Measurements from ENCODE around the gene ULK1.

The ULK1 gene

DNA sequence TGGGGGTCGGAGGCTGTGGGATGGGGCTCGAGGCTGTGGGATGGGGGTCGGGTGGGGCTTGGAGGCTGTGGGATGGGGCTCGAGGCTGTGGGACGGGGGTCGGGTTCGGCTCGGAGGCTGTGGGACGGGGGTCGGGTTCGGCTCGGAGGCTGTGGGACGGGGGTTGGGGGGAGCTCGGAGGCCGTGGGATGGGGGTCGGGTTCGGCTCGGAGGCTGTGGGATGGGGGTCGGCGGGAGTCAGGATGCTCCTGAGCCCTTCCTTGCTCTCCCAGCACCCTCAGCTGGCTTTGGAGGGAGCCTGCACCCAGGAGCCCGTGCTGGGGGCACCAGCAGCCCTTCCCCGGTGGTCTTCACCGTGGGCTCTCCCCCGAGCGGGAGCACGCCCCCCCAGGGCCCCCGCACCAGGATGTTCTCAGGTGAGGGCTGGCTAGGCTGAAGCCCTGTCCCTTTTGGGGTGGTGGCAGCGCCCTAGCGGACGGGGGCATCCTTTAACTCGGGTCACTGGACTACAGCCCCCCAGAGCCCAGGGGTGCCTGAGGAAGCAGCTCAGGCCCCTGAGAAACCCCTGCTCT lies 22.8 kb downstream of the ULK1 start:
- H3K27ac ChIP-seq (ENCODE audit: low read depth, low read length, poor library complexity, severe bottlenecking), result no peak overlapping the region
- H3K4me3 ChIP-seq (ENCODE audit: low read depth, low read length, poor library complexity, severe bottlenecking), result no peak overlapping the region
- TF ChIP-seq, protein P1, sequence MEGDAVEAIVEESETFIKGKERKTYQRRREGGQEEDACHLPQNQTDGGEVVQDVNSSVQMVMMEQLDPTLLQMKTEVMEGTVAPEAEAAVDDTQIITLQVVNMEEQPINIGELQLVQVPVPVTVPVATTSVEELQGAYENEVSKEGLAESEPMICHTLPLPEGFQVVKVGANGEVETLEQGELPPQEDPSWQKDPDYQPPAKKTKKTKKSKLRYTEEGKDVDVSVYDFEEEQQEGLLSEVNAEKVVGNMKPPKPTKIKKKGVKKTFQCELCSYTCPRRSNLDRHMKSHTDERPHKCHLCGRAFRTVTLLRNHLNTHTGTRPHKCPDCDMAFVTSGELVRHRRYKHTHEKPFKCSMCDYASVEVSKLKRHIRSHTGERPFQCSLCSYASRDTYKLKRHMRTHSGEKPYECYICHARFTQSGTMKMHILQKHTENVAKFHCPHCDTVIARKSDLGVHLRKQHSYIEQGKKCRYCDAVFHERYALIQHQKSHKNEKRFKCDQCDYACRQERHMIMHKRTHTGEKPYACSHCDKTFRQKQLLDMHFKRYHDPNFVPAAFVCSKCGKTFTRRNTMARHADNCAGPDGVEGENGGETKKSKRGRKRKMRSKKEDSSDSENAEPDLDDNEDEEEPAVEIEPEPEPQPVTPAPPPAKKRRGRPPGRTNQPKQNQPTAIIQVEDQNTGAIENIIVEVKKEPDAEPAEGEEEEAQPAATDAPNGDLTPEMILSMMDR (IDR thresholded peaks at IDR 0.05; ENCODE audit: low read length), result no peak
- no peak for TF ChIP-seq EZH2 (IDR thresholded peaks at IDR 0.05; ENCODE audit: borderline replicate concordance, low read length)
- no peaks in the 10 kb centered on the region for H3K27me3 ChIP-seq (ENCODE audit: insufficient read depth, low read length)
- H3K4me2 ChIP-seq (ENCODE audit: low read length), result no peak overlapping the region
- H3F3A ChIP-seq (ENCODE audit: insufficient read depth, low read length), result no peaks in the 10 kb centered on the region
- H3K9me3 ChIP-seq (ENCODE audit: low read length), result no peaks in the 10 kb centered on the region
- H3K9me2 ChIP-seq (ENCODE audit: low read depth, low read length), result no peaks in the 10 kb centered on the region
- no peak overlapping the region for H2AFZ ChIP-seq (ENCODE audit: low read length)
- no peaks in the 10 kb centered on the region for H3K79me2 ChIP-seq (ENCODE audit: insufficient read depth, low read length)
- no peaks in the 10 kb centered on the region for H4K20me1 ChIP-seq (ENCODE audit: insufficient read depth, low read length)
- H3K9ac ChIP-seq (ENCODE audit: low read length), result no peak overlapping the region
- no peaks in the 10 kb centered on the region for H3K36me3 ChIP-seq (ENCODE audit: insufficient read depth, low read length)
- no peaks in the 10 kb centered on the region for H3K4me1 ChIP-seq (ENCODE audit: insufficient read depth, low read length, severe bottlenecking)

DNA sequence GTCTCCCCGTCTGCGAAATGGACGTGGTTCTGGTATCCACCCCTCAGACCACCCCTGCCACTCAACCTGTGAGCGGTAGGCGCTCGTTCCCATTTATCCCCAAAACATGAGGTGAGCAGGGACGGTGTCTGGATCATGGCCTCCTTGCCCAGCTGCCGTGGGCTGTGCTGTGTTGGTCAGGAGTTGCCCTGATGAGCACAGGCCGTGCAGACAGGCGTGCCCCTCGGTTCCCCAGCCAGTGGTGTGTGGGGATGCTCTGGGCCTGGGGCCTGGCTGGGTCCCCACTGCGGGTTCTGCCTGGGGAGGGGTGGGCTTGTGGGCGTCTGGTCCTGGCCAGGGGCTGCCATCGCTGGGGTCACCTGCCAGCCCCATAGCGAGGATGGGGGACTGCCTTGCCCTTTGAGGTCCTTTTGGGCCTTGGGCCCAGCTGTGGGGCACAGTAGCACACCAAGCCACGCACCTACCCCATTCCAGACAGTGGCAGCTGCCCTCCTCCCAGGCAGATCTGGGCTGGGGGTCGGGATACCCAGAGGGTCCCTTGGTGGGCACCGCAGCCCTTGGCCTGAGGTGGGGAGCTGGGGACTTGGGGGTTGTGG lies 23.4 kb downstream of the ULK1 start:
- Histone ChIP-seq H3K9me2 (ENCODE audit: low read depth, low read length) (no peaks in the 10 kb centered on the region), H3K36me3 (ENCODE audit: insufficient read depth, low read length) (no peaks in the 10 kb centered on the region), H3K27ac (ENCODE audit: low read depth, low read length, poor library complexity, severe bottlenecking) (no peak overlapping the region), H2AFZ (ENCODE audit: low read length) (no peak overlapping the region), H3K9me3 (ENCODE audit: low read length) (no peaks in the 10 kb centered on the region), H3K4me1 (ENCODE audit: insufficient read depth, low read length, severe bottlenecking) (peaks cover under 1% of the 10 kb centered on the region), H4K20me1 (ENCODE audit: insufficient read depth, low read length) (no peaks in the 10 kb centered on the region), H3K27me3 (ENCODE audit: insufficient read depth, low read length) (0 out of 2 replicates have a peak, but pooled peaks cover 4% of the 10 kb centered on the region), H3K79me2 (ENCODE audit: insufficient read depth, low read length) (no peaks in the 10 kb centered on the region), H3K4me3 (ENCODE audit: low read depth, low read length, poor library complexity, severe bottlenecking) (no peak overlapping the region), H3K4me2 (ENCODE audit: low read length) (no peak overlapping the region), H3F3A (ENCODE audit: insufficient read depth, low read length) (no peaks in the 10 kb centered on the region), H3K9ac (ENCODE audit: low read length) (no peak overlapping the region)
- no peak for TF ChIP-seq EZH2 (IDR thresholded peaks at IDR 0.05; ENCODE audit: borderline replicate concordance, low read length)
- TF ChIP-seq, protein P1 (IDR thresholded peaks at IDR 0.05; ENCODE audit: low read length), result no peak

- H3K9me2 ChIP-seq (ENCODE audit: low read depth, low read length), result no peaks in the 10 kb centered on the region
- 0 out of 2 replicates have a peak, but pooled peaks cover 5% of the 10 kb centered on the region for H3K27me3 ChIP-seq (ENCODE audit: insufficient read depth, low read length)
- no peak overlapping the region for H3K4me2 ChIP-seq (ENCODE audit: low read length)
- no peak overlapping the region for H3K9ac ChIP-seq (ENCODE audit: low read length)
- TF ChIP-seq, protein P1 (IDR thresholded peaks at IDR 0.05; ENCODE audit: low read length), result no peak
- TF ChIP-seq EZH2 (IDR thresholded peaks at IDR 0.05; ENCODE audit: borderline replicate concordance, low read length), result no peak
- H3K79me2 ChIP-seq (ENCODE audit: insufficient read depth, low read length), result no peaks in the 10 kb centered on the region
- no peak overlapping the region for H3K27ac ChIP-seq (ENCODE audit: low read depth, low read length, poor library complexity, severe bottlenecking)
- H3K36me3 ChIP-seq (ENCODE audit: insufficient read depth, low read length), result no peaks in the 10 kb centered on the region
- no peaks in the 10 kb centered on the region for H3K9me3 ChIP-seq (ENCODE audit: low read length)
- H2AFZ ChIP-seq (ENCODE audit: low read length), result no peak overlapping the region
- no peaks in the 10 kb centered on the region for H4K20me1 ChIP-seq (ENCODE audit: insufficient read depth, low read length)
- H3K4me3 ChIP-seq (ENCODE audit: low read depth, low read length, poor library complexity, severe bottlenecking), result no peak overlapping the region
- no peaks in the 10 kb centered on the region for H3F3A ChIP-seq (ENCODE audit: insufficient read depth, low read length)
- peaks cover 7% of the 10 kb centered on the region for H3K4me1 ChIP-seq (ENCODE audit: insufficient read depth, low read length, severe bottlenecking)
Measured at GRCh38 chr12:131918311-131919050, 24.1 kb downstream of the ULK1 start.
